HS-27A (cell line): ENCODE data around the gene RFWD3.
"Not testable (repeated sequence)": the region's sequence is repeated elsewhere in the genome, so short reads cannot be mapped to it uniquely, and the experiment has no call there.

Experiments
- DNase-seq: peaks from one replicate; pipeline ENCODE4 v3.0.0-alpha.2; 2012; ENCODE audit warnings: low read depth, missing footprints

Gene RFWD3

DNA sequence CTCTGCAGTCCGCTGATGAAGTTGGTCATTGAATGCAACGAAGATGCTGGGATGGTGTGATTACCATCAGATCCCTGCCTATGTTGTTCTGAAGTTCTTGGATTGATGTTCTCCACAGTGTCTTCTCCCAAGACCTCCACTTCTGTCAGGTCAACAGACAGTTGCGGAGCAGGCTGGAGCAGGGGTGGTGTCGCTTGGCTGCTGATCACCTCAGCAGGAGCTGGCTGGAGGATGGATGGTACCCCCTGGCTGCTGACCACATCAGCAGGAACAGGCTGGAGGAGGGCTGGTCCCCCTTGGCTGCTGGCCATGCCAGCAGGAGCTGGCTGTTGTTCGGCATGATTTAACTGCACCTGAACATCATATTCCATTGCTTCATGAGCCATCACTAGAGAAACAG, 5.6 kb downstream of the RFWD3 start:
- no peak for DNase-seq

DNA sequence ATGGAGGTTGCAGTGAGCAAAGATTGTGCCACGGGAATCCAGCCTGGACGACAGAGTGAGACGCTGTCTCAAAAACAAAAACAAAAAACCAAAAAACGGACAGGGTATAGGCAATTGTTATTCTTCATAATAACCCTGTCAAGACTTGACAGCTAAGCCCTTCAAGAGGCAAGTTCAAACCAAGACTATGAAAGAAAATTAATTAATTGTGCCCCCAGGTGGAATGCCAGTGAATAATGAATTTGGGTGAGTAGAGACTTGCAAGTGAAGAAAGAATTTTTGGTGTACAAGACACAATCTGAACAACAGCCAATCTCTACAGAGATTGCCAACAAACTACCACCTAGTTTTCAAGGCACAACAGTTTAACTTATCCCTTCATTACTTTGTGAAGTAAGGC, 6.3 kb downstream of the RFWD3 start:
- DNase-seq = no peak

DNA sequence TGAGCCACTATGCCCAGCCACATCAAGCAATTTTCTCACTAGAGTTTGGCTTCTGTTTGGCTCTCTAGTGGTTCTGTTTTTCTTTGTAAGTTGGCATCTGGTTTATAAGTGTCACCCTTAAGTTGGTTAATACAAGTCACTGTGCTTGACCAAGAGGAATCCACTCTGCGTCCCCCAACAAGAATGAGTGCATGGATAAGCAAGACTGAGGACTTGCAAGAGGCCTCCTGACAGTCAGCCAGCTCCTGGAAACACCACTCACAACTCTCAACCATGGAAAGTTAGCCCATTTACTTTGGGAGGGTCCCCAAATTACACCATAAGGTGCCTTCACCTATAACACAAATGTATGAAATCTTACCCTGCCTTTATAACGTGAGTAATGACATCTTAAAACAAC, 7.6 kb downstream of the RFWD3 start:
- DNase-seq = no peak

DNA sequence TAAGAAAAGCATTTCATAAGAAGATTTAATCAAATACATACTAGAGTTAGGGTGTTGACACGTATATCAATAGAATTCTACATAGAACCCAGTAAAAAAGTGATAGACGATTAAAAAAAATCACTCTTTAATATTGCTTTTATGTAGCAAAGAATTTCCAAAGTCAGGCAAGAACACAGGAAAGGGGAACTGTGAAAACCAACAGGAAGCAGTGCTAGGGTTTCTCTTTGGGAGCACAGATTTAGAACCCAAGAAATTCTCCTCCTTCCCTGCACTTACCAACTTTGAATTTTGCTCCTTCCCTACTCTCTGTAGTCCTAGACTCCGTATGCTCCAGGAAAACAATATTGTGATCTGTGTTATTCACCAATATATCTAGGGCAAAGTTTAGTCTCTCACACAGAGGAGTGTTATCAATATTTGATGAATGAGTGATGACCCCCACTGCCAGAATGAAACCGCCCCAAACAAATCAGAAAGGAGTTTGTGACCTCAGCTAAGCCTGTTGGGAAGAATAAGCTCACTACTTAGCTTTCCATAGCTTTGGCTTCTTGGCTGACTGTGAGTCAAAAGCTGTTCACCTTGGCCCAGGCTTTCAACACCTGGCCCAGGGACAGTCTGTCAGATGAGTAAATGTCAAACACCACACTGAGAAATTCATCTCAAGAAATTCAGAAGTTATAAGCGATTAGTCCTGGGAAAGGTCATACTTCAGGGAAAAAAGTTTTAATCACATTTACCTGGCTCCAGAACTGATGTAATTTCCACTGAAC, 8.6 kb downstream of the RFWD3 start:
- no peak for DNase-seq

DNA sequence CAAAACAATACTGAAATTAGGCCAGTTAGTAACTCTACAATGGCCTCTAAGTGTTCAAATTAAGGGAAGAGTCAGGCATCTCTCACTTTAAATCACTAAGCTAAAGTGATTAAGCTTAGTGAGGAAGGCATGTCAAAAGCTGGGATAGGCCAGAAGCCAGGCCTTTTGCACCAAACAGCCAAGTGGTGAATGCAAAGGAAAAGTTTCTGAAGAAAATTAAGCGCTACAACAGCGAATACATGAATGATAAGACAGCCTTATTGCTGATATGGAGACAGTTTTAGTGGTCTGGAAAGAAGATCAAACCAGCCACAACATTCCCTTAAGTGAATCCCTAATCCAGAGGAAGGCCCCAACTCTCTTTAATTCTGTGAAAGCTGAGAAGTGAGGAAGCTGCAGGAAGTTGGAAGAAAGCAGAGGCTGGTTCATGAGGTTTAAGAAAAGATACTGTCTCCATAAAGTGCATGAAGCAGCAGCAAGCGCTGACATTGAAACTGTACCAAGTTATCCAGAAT, 12.1 kb downstream of the RFWD3 start:
- DNase-seq = no peak

DNA sequence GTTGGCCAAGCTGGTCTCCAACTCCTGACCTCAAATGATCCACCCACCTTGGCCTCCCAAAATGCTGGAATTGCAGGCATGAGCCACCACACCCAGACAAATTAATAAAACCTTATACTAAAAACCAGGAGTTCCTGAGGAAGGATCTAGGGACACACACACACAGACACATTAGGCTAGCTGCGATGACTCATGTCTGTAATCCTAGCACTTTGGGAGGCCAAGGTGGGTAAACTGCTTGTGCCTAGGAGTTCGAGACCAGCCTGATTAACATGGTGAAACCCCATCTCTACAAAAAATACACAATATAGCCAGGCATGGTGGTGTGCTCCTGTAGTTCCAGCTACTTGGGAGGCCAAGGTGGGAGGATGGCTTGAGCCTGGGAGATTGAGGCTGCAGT, 13.8 kb downstream of the RFWD3 start:
- not testable (repeated sequence) for DNase-seq

DNA sequence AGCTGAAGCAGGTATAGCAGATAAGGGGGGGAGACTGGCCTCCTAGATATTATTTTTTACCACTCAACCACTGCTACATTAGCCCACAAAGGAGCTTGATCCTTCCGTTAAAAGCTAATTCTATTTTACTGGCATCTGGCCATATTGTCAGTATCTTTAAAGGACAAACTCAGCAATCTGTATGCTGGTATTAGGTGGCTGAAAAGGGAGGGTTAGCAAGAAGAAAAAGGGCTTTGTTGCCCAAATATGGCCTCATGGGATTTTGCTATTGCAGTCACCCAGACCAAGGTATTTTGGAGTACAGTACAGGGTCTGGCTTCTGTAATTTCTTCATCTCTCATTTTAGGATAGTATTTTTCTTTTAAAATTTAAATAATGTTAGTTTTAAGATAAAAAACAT, 14.4 kb downstream of the RFWD3 start:
- no peak for DNase-seq

DNA sequence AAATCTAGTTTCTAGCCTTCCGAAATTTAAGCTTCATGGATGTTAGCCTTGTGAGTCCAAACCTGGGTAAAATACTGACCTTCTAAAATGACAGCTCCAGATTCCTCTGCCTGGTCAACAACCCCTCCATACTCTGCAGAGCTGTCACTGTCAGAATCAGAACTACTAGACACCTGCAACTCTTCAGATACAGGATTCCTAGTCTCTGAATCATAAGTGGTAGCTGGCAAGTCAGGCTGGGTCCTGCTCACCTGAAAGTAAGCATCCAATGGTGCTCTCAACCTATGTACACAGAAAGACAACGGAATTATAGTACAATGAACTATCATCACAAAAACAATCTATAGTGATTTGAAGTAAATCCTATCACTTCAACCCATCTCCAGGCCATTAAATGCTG, 14.8 kb downstream of the RFWD3 start:
- DNase-seq = no peak

DNA sequence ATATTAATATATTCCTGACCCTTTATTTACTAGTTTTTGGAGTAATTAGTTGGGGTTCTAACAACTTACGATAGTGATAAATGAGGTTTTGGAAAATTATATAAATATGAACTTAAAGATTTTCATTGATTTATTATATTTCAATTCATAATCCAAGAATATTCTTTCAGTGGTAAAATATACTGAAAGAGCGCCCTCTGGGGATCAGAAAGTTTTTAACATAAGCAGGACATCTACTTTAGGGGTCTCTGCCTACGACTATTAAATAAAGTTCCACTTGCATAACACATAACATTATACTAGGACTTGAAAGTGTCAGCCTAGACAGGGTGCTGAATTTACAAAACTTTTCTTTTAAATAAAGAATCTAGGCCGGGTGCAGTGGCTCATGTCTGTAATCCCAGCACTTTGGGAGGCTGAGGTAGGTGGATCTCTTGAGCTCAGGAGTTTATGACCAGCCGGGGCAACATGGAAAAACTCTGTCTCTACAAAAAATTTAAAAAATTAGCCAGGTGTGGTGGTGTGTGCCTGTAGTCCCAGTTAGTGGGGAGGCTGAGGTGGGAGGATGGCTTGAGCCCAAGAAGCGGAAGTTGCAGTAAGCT, 15.6 kb downstream of the RFWD3 start:
- DNase-seq = no peak

DNA sequence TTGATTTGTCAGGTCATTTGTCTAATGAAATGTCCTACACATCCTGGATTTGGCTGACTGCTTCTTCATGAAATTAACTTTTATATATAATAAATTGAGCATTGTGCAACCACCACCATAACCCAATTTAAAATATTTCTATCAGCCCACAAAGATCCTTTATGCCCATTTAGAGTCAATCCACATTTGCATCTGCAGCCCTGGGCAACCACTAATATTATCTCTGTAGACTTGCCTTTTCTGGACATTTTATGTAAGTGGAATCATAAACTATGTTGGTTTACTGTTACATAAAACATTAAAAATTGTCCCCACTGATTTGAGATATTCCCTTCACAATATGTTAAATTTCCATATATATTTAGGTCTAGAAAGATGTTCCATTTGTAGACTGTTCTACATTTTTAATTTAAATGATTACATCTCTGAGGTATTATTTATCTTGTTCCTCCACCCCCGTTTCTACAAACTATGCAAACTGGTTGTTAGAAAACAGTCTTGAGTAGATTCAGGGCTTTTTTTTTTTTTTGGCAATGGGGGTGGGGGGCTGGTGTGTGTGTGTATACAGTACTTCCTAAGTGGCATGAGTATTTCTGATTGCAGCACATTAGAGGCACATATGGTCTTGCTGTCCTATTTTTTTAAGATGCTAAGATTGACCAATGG, 16.7 kb downstream of the RFWD3 start:
- DNase-seq = no peak

DNA sequence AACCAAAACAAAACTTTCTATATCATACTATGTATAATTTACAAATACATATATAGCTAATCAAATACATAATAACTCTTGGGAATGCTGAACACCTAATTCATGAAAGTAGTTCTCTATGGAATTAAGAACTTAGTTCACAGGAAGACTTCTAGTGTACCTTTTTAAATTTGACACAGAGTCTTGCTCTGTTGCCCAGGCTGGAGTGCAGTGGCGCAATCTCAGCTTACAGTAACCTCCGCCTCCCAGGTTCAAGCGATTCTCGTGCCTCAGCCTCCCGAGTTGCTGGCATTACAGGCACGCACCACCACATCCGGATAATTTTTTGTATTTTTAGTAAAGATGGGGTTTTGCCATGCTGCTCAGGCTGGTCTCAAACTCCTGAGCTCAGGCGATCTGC, 24.7 kb downstream of the RFWD3 start:
- no peak for DNase-seq

DNA sequence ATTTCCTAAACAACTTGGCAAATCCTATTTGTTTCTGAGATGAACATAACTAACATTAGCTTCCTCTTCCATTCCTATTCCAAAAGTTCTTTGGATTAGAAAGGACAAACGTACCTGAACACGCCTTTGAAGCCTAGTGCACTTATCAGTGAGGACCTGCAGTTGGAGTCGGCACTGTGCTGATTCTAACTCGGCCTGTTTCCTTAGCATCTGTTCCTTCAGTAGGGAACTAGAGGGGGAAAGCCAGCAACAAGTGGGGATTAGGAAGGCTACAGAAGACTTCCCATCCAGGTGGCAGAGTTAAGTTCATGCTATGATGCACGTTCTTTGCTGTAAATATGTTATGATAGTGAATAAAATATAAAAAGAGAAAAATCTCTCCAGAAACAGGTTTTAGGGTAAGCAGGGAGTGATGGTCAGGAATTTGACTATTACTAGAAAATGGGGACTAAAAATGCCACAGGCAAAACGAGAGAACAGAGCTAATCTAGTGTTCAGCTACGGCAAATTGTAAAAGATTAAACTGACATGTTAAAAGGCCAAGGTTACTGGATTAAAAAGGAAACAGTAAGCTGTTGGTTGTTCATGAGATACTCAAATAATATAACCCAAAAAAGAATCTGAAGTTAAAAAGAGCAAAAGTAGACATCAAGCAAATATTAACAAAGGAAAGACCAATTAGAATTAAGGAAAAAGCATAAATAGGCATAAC, 28.8 kb downstream of the RFWD3 start:
- DNase-seq = no peak

DNA sequence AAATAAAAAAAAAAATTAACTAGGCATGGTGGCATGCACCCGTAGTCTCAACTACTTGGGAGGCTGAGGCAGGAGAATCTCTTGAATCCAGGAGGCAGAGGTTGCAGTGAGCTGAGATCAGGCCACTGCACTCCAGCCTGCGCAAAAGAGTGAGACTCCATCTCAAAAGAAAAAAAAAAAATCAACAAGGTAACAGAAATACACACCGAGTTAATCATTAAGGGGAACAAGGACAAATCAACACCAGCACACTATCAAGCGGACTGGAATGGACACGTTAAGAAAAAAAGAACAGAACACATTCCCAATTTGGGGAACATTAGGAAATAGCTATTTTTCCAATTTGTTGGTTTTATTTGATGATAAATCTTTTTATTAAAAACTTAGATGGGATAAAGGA, 31.4 kb downstream of the RFWD3 start:
- DNase-seq = no peak

DNA sequence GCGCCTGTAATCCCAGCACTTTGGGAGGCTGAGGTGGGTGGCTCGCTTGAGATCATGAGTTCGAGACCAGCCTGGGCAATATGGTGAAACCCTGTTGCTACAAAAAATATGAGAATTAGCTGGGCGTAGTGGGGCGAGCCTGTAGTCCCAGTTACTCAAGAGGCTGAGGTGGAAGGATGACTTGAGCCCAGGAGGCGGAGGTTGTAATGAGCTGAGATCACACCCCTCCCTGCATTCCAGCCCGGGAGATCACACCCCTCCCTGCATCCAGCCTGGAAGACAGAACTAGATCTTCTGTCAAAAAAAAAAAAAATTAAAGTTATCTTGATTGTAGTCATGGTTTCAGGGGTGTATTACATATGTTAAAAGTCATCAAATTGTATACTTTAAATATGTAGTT, 33.0 kb downstream of the RFWD3 start:
- no peak for DNase-seq

DNA sequence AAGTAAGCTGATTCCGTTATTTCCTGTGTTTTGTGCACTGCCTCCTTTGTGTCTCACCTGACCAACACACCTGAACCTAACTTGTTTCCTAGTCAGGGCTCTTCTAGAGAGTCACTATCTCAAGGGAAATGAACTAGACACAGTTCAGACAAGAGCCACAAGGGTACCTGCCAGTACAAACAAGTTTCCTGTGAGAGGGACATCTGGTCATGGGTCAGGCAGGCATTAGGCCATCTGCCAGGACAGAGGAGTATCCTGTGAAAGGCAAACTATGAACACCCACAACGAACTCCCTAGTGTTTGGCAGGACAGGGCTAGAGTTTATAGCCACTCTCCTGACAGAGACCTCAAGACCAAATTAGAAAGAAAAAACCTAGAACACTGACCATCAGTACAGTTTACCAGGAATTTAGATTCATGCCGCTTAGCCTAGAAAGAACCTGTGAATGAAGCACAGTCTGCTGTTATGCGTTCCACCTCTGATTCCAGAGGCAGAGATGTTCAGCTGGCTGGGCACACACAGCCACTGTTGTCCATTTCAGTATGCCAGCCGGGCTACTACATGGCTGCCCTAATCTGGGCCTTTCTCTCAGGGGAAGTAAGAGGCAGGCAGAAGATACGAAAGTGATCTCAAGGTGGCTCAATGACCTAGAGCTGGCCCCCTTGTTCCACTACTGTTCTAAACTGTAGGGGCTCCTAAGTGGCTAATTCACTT, 39.0 kb downstream of the RFWD3 start:
- no peak for DNase-seq

DNA sequence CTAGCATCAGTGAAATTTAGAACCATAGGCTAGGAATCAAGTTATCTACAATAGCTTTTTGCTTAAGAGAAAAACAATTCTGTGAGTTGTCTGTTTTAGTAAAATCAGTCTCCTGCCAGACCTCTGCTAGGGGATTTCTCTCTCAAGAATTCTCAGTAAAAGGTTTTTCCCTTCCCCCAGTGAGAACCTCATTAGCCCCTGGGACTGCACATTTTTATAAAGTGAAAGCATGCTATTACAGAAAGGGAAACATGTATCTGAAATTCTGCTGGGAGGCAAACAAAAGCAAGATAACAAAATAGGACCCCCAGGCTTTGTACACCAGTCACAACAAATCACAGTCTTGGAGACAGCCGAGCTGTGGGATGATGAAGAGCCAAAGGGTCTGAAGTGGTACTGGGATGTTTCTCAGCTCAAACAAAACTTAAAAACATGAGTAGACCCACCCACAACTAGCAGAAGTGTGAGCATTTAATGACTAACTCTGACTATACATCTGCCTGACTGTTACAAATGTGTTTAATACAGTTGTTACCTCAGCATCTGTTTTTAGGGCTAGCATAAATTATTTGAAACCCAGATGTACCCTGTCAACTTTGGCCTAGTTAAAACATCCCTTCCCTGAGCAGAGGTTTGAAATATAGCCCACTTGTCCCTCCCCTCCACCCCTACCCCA, 39.8 kb downstream of the RFWD3 start:
- DNase-seq = no peak

DNA sequence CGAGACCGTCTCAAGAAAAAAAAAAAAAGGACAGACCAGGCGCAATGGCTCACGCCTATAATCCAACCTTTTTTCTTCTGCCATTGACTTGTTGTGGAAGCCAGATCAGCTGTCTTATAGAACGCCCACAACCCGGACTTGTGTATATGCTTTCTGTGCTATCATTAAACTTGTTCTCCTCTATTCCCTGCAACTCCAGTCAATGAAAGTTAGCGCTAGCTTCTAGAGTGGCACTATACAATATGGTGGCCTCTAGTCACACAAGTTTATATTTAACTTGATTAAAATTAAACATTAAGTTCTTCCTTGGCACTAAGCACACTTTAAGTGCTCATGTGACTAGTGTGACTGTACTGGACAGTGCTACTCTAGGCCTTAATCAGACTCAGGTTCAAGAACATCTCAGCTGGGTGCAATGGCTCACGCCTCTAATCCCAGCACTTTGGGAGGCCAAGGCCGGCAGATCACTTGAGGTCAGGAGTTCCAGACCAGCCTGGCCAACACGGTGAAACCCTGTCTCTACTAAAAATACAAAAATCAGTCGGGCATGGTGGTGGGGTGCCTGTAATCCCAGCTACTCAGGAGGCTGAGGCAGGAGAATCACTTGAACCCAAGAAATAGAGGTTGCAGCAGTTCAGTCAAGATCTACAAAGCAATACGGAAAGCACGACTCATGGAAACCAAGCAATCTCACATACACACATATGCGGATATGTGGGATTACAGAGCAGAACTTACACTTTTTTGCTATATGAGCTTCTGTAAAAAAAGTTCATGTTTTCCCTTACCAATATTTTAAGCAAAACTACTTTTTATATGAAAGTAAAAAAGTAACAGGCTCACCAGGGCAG, 41.0 kb downstream of the RFWD3 start:
- no peak for DNase-seq

DNA sequence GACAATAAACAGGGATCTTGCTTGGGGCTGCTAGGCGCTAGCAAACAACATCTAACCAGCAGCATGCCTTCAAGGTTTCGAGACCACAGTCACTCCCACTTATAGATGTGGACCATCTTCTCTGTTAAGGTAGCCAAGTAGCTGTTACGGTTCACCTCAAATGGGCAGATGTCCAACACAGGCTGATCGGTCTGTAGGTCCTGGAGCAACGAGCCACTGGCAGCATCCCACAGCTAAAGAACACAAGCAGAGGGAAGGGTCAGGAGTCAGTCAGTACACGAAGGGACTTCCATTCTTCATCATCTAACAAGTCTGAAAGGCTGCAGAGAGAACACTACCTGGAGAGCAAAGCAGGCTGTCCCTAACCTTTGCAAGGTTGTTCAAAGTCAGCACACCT, 42.8 kb downstream of the RFWD3 start:
- no peak for DNase-seq

DNA sequence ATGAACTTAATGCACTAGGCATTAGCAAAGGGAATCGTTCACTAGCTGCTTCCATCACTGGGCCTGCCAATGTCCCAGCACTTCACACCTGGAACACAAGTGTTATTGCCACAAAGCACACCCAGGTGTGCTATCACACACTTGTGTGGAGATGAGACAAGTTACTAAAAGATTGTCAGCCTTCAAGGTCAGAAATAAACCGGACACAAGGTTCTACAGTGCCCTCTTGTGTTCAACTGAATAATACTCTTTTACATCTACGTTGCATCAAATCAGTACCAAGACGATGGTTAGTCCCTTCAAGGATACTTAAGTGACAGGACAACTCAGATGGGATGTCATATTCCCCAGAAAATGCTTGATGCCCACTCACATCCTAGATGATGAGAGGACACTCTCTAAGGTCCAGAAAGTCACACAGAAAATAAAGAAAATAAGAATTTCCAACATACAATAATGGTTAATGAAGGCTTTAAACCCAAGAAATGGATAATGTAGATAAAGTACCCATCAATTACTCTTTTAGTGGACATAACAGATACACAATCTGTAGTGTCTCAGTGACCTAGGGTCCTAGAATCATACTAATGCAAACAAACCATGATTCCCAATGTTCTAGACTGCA, 43.4 kb downstream of the RFWD3 start:
- DNase-seq = no peak

DNA sequence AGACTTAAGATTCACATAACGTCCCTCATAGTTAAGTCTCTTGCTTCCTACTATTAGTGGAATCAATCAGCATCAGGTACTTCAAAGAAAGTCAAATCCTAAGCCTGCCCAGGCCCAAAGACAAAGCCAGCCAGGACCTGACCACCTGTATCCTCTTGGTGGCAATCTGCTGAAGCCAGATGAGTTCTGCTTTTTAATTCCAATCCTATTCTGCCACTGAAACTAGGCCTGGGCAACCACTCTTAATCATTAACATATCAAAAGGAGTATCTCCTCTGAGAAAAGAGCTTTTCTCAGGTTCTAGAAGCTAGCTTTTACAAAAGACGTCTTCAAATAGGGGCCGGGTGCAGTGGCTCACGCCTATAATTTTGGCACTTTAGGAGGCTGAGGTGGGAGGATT, 44.7 kb downstream of the RFWD3 start:
- DNase-seq = no peak
